Neural cell (in vitro differentiated cells): ENCODE results near the gene LY6G6C. TPM values are rescaled to one million over a fixed set of nuclear protein-coding genes. Genes with fewer than 3 reads are reported as not detected.

Source experiments
- H2AFZ ChIP-seq: fragments of 200-600, 300-800 bp; sonication (generic), shearing (Covaris generic); 2 replicates; pipeline ENCODE4 v1.6.0; 2014; ENCODE audit warnings: low read depth, mild to moderate bottlenecking, antibody characterized with exemption, low read length, moderate library complexity
- H3F3A ChIP-seq: fragments of 200-600 bp; shearing (Covaris generic); 2 replicates; pipeline ENCODE4 v1.6.1; 2016; ENCODE audit warnings: mild to moderate bottlenecking, moderate library complexity, mixed read lengths, antibody characterized with exemption, low read length; ENCODE audit not compliant: insufficient read depth, poor library complexity, severe bottlenecking
- H3K27ac ChIP-seq: fragments of 200-600, 300-800 bp; sonication (generic), shearing (Covaris generic); 2 replicates; pipeline ENCODE4 v1.5.1; 2014; ENCODE audit warnings: mild to moderate bottlenecking, low read length, moderate library complexity
- H3K27me3 ChIP-seq: fragments of 300-800, 200-600 bp; sonication (generic), shearing (Covaris generic); 2 replicates; pipeline ENCODE4 v1.6.0; 2014; ENCODE audit warnings: mild to moderate bottlenecking, low read depth, low read length, moderate library complexity; ENCODE audit not compliant: insufficient read depth
- H3K36me3 ChIP-seq: fragments of 300-800, 200-600 bp; sonication (generic), shearing (Covaris generic); 2 replicates; pipeline ENCODE4 v1.5.1; 2014; ENCODE audit warnings: mild to moderate bottlenecking, antibody characterized with exemption, low read length, moderate library complexity; ENCODE audit not compliant: insufficient read depth
- H3K4me2 ChIP-seq: fragments of 300-800, 200-600 bp; sonication (generic), shearing (Covaris generic); 2 replicates; pipeline ENCODE4 v1.6.0; 2014; ENCODE audit warnings: mild to moderate bottlenecking, low read length
- H3K4me3 ChIP-seq: fragments of 300-800, 200-600 bp; sonication (generic), shearing (Covaris generic); 2 replicates; pipeline ENCODE4 v1.5.1; 2014; ENCODE audit warnings: mild to moderate bottlenecking, low read length, moderate library complexity
- H3K79me2 ChIP-seq: fragments of 200-600 bp; shearing (Covaris generic); replicated peaks from 2 replicates; pipeline ENCODE4 v1.6.0; 2014; ENCODE audit warnings: mild to moderate bottlenecking, low read length, moderate library complexity; ENCODE audit not compliant: insufficient read depth
- H3K9ac ChIP-seq: fragments of 300-800, 200-600 bp; sonication (generic), shearing (Covaris generic); 2 replicates; pipeline ENCODE4 v1.6.1; 2016; ENCODE audit warnings: mild to moderate bottlenecking, low read length, mixed read lengths
- H3K9me2 ChIP-seq: fragments of 200-600 bp; shearing (Covaris generic); 2 replicates; pipeline ENCODE4 v1.6.1; 2016; ENCODE audit warnings: mild to moderate bottlenecking, low read length, mixed read lengths; ENCODE audit not compliant: insufficient read depth
- H3K9me3 ChIP-seq: fragments of 200-600, 300-800 bp; sonication (generic), shearing (Covaris generic); 2 replicates; pipeline ENCODE4 v1.6.1; 2016; ENCODE audit warnings: mild to moderate bottlenecking, mixed run types, low read length, moderate library complexity, mixed read lengths
- H4K20me1 ChIP-seq: fragments of 200-600 bp; shearing (Covaris generic); 2 replicates; pipeline ENCODE4 v1.6.1; 2016; ENCODE audit warnings: mild to moderate bottlenecking, mixed run types; ENCODE audit not compliant: insufficient read depth
- EP300 ChIP-seq: fragments of 450-650 bp; conservative IDR thresholded peaks from 2 replicates; pipeline ENCODE4 v1.6.1; 2014; ENCODE audit warnings: antibody characterized with exemption, mild to moderate bottlenecking, moderate library complexity; ENCODE audit not compliant: poor library complexity, severe bottlenecking
- EZH2 ChIP-seq: fragments of 200-600, 300-800 bp; shearing (Covaris generic), sonication (generic); IDR thresholded peaks from 2 replicates; pipeline ENCODE4 v1.6.1; 2014; ENCODE audit warnings: antibody characterized with exemption, low read length, borderline replicate concordance, mild to moderate bottlenecking; ENCODE audit not compliant: insufficient read depth, poor library complexity, severe bottlenecking
- MXI1 ChIP-seq: fragments of 450-650 bp; conservative IDR thresholded peaks from 2 replicates; pipeline ENCODE4 v1.6.1; 2014; ENCODE audit warnings: antibody characterized with exemption, mild to moderate bottlenecking; ENCODE audit not compliant: poor library complexity, severe bottlenecking
- POLR2AphosphoS5 ChIP-seq: IDR thresholded peaks from 2 replicates; pipeline ENCODE4 v1.6.1; 2012
- RAD21 ChIP-seq: fragments of 450-650 bp; conservative IDR thresholded peaks from 2 replicates; pipeline ENCODE4 v1.6.1; 2014; ENCODE audit warnings: antibody characterized with exemption, mild to moderate bottlenecking, moderate library complexity
- SMC3 ChIP-seq: fragments of 450-650 bp; conservative IDR thresholded peaks from 2 replicates; pipeline ENCODE4 v1.6.1; 2014; ENCODE audit warnings: antibody characterized with exemption, mild to moderate bottlenecking, moderate library complexity; ENCODE audit not compliant: poor library complexity
- TAF1 ChIP-seq: IDR thresholded peaks from 2 replicates; pipeline ENCODE4 v1.6.1; 2012; ENCODE audit warnings: low read depth
- polyA plus RNA-seq: library from polyadenylated mRNA; depleted of rRNA; stranded (reverse); fragments of >200 nt; gene quantifications from 2 replicates; pipeline ENCODE4 v1.2.3, GENCODE V29; 2014
- TF ChIP-seq, protein P1 (sequence below): IDR thresholded peaks from 2 replicates; pipeline ENCODE4 v1.6.1; 2012; ENCODE audit warnings: borderline replicate concordance
- TF ChIP-seq, protein P2 (sequence below): fragments of 450-650 bp; IDR thresholded peaks from 2 replicates; pipeline ENCODE4 v1.5.1; 2014; ENCODE audit warnings: antibody characterized with exemption, mild to moderate bottlenecking, moderate library complexity; ENCODE audit not compliant: poor library complexity, severe bottlenecking

The LY6G6C gene
- polyA plus RNA-seq, 1 donor from 2014 or later = 0.88 TPM

DNA sequence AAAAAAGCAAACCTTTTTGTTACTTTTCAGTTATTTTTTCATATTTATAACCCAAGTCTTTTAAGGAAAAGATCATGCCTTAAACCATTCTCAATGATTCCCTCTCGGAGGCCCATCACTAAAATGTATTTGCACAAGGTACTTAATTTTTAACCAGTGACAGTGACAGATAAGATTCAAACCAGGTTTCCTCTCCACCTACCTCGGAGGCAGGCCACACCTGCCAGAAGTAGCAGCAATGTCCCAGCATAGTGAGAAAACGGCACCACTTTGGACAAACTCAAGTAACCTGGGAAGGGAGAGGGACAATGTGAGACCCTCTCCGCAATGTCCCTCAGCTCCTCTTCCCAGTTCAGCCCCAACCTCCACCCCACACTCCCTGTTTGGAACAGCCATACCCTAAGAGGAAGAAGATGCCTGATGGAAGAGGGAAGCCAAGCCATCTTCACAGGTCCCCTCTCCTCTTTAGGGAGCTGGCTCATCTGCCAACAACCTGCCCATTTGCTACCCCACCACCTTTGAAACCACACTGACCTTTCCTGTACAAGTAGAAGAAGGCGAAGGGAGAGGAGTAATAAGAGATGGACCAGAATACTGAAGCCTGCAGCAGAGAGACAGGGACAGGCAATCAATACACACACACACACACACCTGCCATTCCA lies 20.7 kb downstream of the LY6G6C start:
- H3K4me3 ChIP-seq = peak overlapping the region; percentile 84
- H3K36me3 ChIP-seq = no peaks in the 10 kb centered on the region
- H3K9me3 ChIP-seq = no peaks in the 10 kb centered on the region
- no peaks in the 10 kb centered on the region for H3K9me2 ChIP-seq
- TF ChIP-seq RAD21 (no peak), POLR2AphosphoS5 (no peak), TAF1 (no peak), EZH2 (no peak), SMC3 (no peak), EP300 (no peak), MXI1 (no peak)
- TF ChIP-seq, protein P1, sequence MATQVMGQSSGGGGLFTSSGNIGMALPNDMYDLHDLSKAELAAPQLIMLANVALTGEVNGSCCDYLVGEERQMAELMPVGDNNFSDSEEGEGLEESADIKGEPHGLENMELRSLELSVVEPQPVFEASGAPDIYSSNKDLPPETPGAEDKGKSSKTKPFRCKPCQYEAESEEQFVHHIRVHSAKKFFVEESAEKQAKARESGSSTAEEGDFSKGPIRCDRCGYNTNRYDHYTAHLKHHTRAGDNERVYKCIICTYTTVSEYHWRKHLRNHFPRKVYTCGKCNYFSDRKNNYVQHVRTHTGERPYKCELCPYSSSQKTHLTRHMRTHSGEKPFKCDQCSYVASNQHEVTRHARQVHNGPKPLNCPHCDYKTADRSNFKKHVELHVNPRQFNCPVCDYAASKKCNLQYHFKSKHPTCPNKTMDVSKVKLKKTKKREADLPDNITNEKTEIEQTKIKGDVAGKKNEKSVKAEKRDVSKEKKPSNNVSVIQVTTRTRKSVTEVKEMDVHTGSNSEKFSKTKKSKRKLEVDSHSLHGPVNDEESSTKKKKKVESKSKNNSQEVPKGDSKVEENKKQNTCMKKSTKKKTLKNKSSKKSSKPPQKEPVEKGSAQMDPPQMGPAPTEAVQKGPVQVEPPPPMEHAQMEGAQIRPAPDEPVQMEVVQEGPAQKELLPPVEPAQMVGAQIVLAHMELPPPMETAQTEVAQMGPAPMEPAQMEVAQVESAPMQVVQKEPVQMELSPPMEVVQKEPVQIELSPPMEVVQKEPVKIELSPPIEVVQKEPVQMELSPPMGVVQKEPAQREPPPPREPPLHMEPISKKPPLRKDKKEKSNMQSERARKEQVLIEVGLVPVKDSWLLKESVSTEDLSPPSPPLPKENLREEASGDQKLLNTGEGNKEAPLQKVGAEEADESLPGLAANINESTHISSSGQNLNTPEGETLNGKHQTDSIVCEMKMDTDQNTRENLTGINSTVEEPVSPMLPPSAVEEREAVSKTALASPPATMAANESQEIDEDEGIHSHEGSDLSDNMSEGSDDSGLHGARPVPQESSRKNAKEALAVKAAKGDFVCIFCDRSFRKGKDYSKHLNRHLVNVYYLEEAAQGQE = no peak
- TF ChIP-seq, protein P2, sequence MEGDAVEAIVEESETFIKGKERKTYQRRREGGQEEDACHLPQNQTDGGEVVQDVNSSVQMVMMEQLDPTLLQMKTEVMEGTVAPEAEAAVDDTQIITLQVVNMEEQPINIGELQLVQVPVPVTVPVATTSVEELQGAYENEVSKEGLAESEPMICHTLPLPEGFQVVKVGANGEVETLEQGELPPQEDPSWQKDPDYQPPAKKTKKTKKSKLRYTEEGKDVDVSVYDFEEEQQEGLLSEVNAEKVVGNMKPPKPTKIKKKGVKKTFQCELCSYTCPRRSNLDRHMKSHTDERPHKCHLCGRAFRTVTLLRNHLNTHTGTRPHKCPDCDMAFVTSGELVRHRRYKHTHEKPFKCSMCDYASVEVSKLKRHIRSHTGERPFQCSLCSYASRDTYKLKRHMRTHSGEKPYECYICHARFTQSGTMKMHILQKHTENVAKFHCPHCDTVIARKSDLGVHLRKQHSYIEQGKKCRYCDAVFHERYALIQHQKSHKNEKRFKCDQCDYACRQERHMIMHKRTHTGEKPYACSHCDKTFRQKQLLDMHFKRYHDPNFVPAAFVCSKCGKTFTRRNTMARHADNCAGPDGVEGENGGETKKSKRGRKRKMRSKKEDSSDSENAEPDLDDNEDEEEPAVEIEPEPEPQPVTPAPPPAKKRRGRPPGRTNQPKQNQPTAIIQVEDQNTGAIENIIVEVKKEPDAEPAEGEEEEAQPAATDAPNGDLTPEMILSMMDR = no peak
- peak overlapping the region; percentile 93 for H3K9ac ChIP-seq
- no peak overlapping the region for H3K27ac ChIP-seq
- peak overlapping the region; percentile 96 for H3K4me2 ChIP-seq
- peaks cover 26% of the 10 kb centered on the region for H3K79me2 ChIP-seq
- no peaks in the 10 kb centered on the region for H4K20me1 ChIP-seq
- H3K27me3 ChIP-seq = no peaks in the 10 kb centered on the region
- H2AFZ ChIP-seq = no peak overlapping the region
- no peaks in the 10 kb centered on the region for H3F3A ChIP-seq

DNA sequence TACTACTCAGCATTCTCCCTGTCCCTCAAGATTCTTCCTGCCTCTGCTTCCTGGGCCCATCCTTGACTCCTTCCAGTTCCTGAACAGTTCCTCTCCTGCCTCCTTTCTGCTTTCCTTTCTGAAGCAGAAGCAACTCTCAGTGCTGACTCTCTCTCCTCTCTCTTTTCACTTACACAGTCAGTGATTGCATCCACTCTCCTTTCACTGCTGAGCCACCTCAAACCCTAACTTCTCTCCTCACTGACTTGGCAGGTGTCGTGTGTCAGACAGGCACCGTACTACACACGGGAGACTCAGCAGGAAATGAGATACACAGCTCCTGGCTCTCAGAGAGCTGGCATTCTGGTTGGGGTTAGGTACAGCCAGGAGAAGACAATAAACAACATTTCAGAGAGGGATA lies 24.0 kb downstream of the LY6G6C start:
- Histone ChIP-seq H3K4me3 (no peak overlapping the region), H3K9me2 (no peaks in the 10 kb centered on the region), H3K4me2 (no peak overlapping the region), H3K36me3 (no peaks in the 10 kb centered on the region), H3K27me3 (no peaks in the 10 kb centered on the region), H2AFZ (no peak overlapping the region), H3K79me2 (peaks cover 24% of the 10 kb centered on the region), H4K20me1 (no peaks in the 10 kb centered on the region), H3F3A (no peaks in the 10 kb centered on the region), H3K9ac (no peak overlapping the region), H3K27ac (no peak overlapping the region), H3K9me3 (no peaks in the 10 kb centered on the region)
- TF ChIP-seq EP300 (no peak), MXI1 (no peak)
- TF ChIP-seq, protein P2 = no peak
